ENCODE results near the gene HDAC7.

GRCh38 chr12:47773858-47774580, 45.7 kb downstream of the HDAC7 start:
- TF ChIP-seq CTCF (IDR thresholded peaks at IDR 0.05): no peak
- no peak for TF ChIP-seq POLR2A (IDR thresholded peaks at IDR 0.05)

Measured in adrenal gland (tissue), 5 donors.